Neuronal stem cell (in vitro differentiated cells): ENCODE measurements around the gene TIAM2.
A peak's percentile ranks its signal among the peaks of the same experiment; 100 is the strongest.

Experiments
- DNase-seq: peaks from one replicate; pipeline ENCODE4 v3.0.0-alpha.2; 2013; ENCODE audit warnings: low spot score
- H2AFZ ChIP-seq: one replicate; pipeline ENCODE4 v1.6.1; 2013; ENCODE audit warnings: mild to moderate bottlenecking, low read length, inconsistent platforms
- H2AK5ac ChIP-seq: 2 replicates; pipeline ENCODE4 v1.6.1; 2013; ENCODE audit warnings: low read depth, mild to moderate bottlenecking, inconsistent platforms, low read length, moderate library complexity, mixed read lengths
- H2BK120ac ChIP-seq: 2 replicates; pipeline ENCODE4 v1.6.1; 2013; ENCODE audit warnings: low read depth, mild to moderate bottlenecking, inconsistent platforms, low read length, moderate library complexity, mixed read lengths
- H2BK12ac ChIP-seq: one replicate; pipeline ENCODE4 v1.6.1; 2013; ENCODE audit warnings: low read length, inconsistent platforms
- H2BK15ac ChIP-seq: 2 replicates; pipeline ENCODE4 v1.6.1; 2013; ENCODE audit warnings: mild to moderate bottlenecking, low read length, inconsistent platforms, mixed read lengths
- H2BK5ac ChIP-seq: one replicate; pipeline ENCODE4 v1.6.1; 2013; ENCODE audit warnings: inconsistent platforms, mild to moderate bottlenecking, low read length, moderate library complexity
- H3K14ac ChIP-seq: one replicate; pipeline ENCODE4 v1.6.1; 2013; ENCODE audit warnings: low read length, inconsistent platforms
- H3K18ac ChIP-seq: 2 replicates; pipeline ENCODE4 v1.6.1; 2013; ENCODE audit warnings: low read length, inconsistent platforms
- H3K23ac ChIP-seq: 2 replicates; pipeline ENCODE4 v1.6.1; 2013; ENCODE audit warnings: low read depth, mild to moderate bottlenecking, mixed read lengths, low read length, inconsistent platforms; ENCODE audit not compliant: poor library complexity
- H3K27ac ChIP-seq: replicated peaks from 3 replicates; pipeline ENCODE4 v1.5.1; 2013; ENCODE audit warnings: low read length, inconsistent platforms
- H3K27me3 ChIP-seq, 3 experiments: 2 replicates each; pipeline ENCODE4 v1.6.1; 2013; ENCODE audit warnings: low read length in 3 of 3, mild to moderate bottlenecking in 2 of 3, inconsistent platforms in 1 of 3, low read depth in 1 of 3, mixed read lengths in 1 of 3, moderate library complexity in 1 of 3; ENCODE audit not compliant: control insufficient read depth in 3 of 3, insufficient read depth in 3 of 3
- H3K36me3 ChIP-seq, 2 donors: replicated peaks in 1 of 2; 2 replicates each; pipeline ENCODE4 v1.6.1; 2013; ENCODE audit warnings: low read length in 2 of 2; ENCODE audit not compliant: control insufficient read depth in 2 of 2, insufficient read depth in 2 of 2
- H3K4ac ChIP-seq: 2 replicates; pipeline ENCODE4 v1.6.1; 2013; ENCODE audit warnings: inconsistent platforms, mild to moderate bottlenecking, low read length, moderate library complexity
- H3K4me1 ChIP-seq, 2 donors: 1 replicate in 1 of 2; 2 replicates in 1 of 2; pipeline ENCODE4 v1.6.1; 2013; ENCODE audit warnings: low read length in 2 of 2, low read depth in 1 of 2; ENCODE audit not compliant: control insufficient read depth in 2 of 2, insufficient read depth in 1 of 2
- H3K4me2 ChIP-seq: one replicate; pipeline ENCODE4 v1.6.1; 2013; ENCODE audit warnings: mild to moderate bottlenecking, low read length, inconsistent platforms; ENCODE audit not compliant: insufficient read depth, poor library complexity, severe bottlenecking
- H3K4me3 ChIP-seq, 2 donors: 2 replicates each; pipeline ENCODE4 v1.5.1; 2013; ENCODE audit warnings: low read length in 2 of 2, mild to moderate bottlenecking in 2 of 2, inconsistent platforms in 1 of 2, moderate library complexity in 1 of 2
- H3K79me1 ChIP-seq: one replicate; pipeline ENCODE4 v1.6.1; 2013; ENCODE audit warnings: low read depth, mild to moderate bottlenecking, inconsistent platforms, low read length, moderate library complexity
- H3K9ac ChIP-seq: one replicate; pipeline ENCODE4 v1.6.1; 2013; ENCODE audit warnings: mild to moderate bottlenecking, low read depth, low read length, inconsistent platforms; ENCODE audit not compliant: poor library complexity
- H3K9me3 ChIP-seq, 2 donors: replicated peaks in 1 of 2; 2 replicates each; pipeline versions ENCODE3 to v1.6.1; 2013; ENCODE audit warnings: low read length in 2 of 2, mild to moderate bottlenecking in 2 of 2, inconsistent platforms in 1 of 2, low read depth in 1 of 2, mixed read lengths in 1 of 2, moderate library complexity in 1 of 2; ENCODE audit not compliant: control insufficient read depth in 2 of 2, insufficient read depth in 1 of 2
- H4K8ac ChIP-seq: one replicate; pipeline ENCODE4 v1.6.1; 2013; ENCODE audit warnings: low read depth, mild to moderate bottlenecking, inconsistent platforms, low read length, moderate library complexity
- H4K91ac ChIP-seq: one replicate; pipeline ENCODE4 v1.6.1; 2013; ENCODE audit warnings: low read length, low read depth, mild to moderate bottlenecking, inconsistent platforms; ENCODE audit not compliant: poor library complexity
- WGBS, 2 donors: extraction: QIAGEN DNeasy Blood & Tissue Kit; methylation state at CpG; one replicate each; pipeline ENCODE4 v1.1.7; 2013; ENCODE audit warnings: missing lambda C conversion rate in 2 of 2, mixed read lengths in 1 of 2; ENCODE audit not compliant: insufficient read length in 2 of 2, insufficient replicate concordance in 1 of 2; ENCODE audit errors: extremely low coverage in 2 of 2; 5-methylcytosine and 5-hydroxymethylcytosine counted together

The TIAM2 gene

DNA sequence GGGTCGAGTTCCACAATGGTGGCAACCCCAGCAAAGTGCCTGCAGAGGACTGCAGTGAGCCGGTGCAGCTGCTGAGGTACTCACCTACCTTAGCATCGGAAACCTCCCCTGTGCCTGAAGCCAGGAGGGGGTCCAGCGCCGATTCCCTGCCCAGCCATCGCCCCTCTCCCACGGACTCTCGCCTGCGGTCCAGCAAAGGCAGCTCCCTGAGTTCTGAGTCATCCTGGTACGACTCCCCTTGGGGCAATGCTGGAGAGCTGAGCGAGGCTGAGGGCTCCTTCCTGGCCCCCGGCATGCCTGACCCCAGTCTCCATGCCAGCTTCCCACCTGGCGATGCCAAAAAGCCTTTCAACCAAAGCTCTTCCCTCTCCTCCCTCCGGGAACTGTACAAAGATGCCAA lies 134.6 kb downstream of the TIAM2 start:
- Histone ChIP-seq H3K9me3 (no peaks in the 10 kb centered on the region), H2AFZ (no peak overlapping the region), H2BK5ac (peak overlapping the region; percentile 3), H2BK120ac (no peak overlapping the region), H2BK12ac (no peak overlapping the region), H3K4ac (no peak overlapping the region), H3K4me2 (no peak overlapping the region), H4K91ac (no peak overlapping the region), H3K79me1 (no peaks in the 10 kb centered on the region), H3K4me1 (peaks cover 5 to 6% of the 10 kb centered on the region in 2 donors), H3K4me3 (no peak overlapping the region), H3K23ac (no peak overlapping the region), H3K9ac (no peak overlapping the region), H2BK15ac (no peak overlapping the region), H2AK5ac (no peak overlapping the region), H3K27ac (no peak overlapping the region), H3K18ac (peak overlapping the region; percentile 35), H3K14ac (no peak overlapping the region), H3K36me3 (peaks cover 3 to 92% of the 10 kb centered on the region in 2 donors), H4K8ac (no peak overlapping the region), H3K27me3 (no peaks in the 10 kb centered on the region)
- no CpG with 5 or more reads among the region's 14 CpGs for WGBS, 2 donors
- DNase-seq = no peak

DNA sequence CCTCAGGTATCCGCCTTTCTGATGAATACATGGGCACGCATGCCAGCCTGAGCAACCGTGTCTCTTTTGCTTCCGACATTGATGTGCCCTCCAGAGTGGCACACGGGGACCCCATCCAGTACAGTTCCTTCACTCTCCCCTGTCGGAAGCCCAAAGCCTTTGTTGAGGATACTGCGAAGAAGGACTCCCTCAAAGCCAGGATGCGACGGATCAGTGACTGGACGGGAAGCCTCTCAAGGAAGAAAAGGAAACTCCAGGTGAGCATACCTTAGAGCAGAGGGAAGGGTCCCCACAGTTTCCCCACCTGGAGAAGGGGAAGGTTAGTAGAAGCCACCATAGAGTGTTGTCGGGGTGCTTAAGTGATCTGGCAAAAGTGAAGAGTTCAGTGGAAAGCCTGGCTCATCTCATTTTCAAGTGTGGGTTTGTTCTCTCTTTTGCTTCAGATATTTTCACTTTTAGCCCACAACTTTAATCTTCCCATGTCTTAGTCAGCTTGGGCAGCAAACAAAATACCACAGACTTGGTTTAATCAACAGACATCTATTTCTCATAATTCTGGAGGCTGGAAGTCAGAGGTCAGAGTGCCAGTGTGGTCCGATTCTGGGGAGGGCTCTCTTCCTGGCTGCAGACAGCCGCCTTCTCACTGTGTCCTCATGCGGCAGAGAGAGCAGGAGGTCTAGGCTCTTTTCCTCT lies 135.2 kb downstream of the TIAM2 start:
- H2BK120ac ChIP-seq = no peak overlapping the region
- H3K4me2 ChIP-seq = no peak overlapping the region
- H3K27me3 ChIP-seq = no peaks in the 10 kb centered on the region
- H3K4me3 ChIP-seq = peak overlapping the region in 1 of 2 donors; percentile 17
- H2AK5ac ChIP-seq = no peak overlapping the region
- H3K36me3 ChIP-seq = peaks cover 3 to 94% of the 10 kb centered on the region in 2 donors
- no peak overlapping the region for H4K8ac ChIP-seq
- H3K79me1 ChIP-seq = no peaks in the 10 kb centered on the region
- no CpG with 5 or more reads among the region's 14 CpGs for WGBS, 2 donors
- H2BK5ac ChIP-seq = no peak overlapping the region
- H3K4ac ChIP-seq = no peak overlapping the region
- no peak overlapping the region for H3K14ac ChIP-seq
- no peak overlapping the region for H2AFZ ChIP-seq
- H4K91ac ChIP-seq = no peak overlapping the region
- H3K9me3 ChIP-seq = no peaks in the 10 kb centered on the region
- H2BK12ac ChIP-seq = no peak overlapping the region
- H2BK15ac ChIP-seq = no peak overlapping the region
- H3K23ac ChIP-seq = no peak overlapping the region
- DNase-seq = no peak
- peaks cover 5 to 6% of the 10 kb centered on the region in 2 donors for H3K4me1 ChIP-seq
- H3K9ac ChIP-seq = no peak overlapping the region
- H3K27ac ChIP-seq = no peak overlapping the region
- H3K18ac ChIP-seq = no peak overlapping the region

GRCh38 chr6:155132617-155133016 lies 137.5 kb downstream of the TIAM2 start:
- H2BK15ac ChIP-seq = no peak overlapping the region
- no peaks in the 10 kb centered on the region for H3K9me3 ChIP-seq
- no peak overlapping the region for H2AK5ac ChIP-seq
- no peak overlapping the region for H3K18ac ChIP-seq
- peaks cover 3 to 90% of the 10 kb centered on the region in 2 donors for H3K36me3 ChIP-seq
- H3K27me3 ChIP-seq = no peaks in the 10 kb centered on the region
- H3K4me2 ChIP-seq = no peak overlapping the region
- no peak overlapping the region for H2BK12ac ChIP-seq
- H4K8ac ChIP-seq = no peak overlapping the region
- H3K79me1 ChIP-seq = no peaks in the 10 kb centered on the region
- H3K23ac ChIP-seq = no peak overlapping the region
- peak overlapping the region in 1 of 2 donors; percentile 46 for H3K4me3 ChIP-seq
- WGBS, 2 donors = no CpG with 5 or more reads among the region's 9 CpGs
- no peaks in the 10 kb centered on the region for H3K4me1 ChIP-seq
- H3K27ac ChIP-seq = no peak overlapping the region
- H3K14ac ChIP-seq = no peak overlapping the region
- H3K4ac ChIP-seq = no peak overlapping the region
- no peak overlapping the region for H3K9ac ChIP-seq
- H4K91ac ChIP-seq = no peak overlapping the region
- DNase-seq = no peak
- H2BK120ac ChIP-seq = no peak overlapping the region
- no peak overlapping the region for H2BK5ac ChIP-seq
- no peak overlapping the region for H2AFZ ChIP-seq

GRCh38 chr6:155141002-155141401 lies 145.9 kb downstream of the TIAM2 start:
- Histone ChIP-seq H3K4ac (no peak overlapping the region), H3K79me1 (no peaks in the 10 kb centered on the region), H3K9ac (no peak overlapping the region), H2BK15ac (no peak overlapping the region), H3K4me1 (peaks cover 8 to 10% of the 10 kb centered on the region in 2 donors), H2BK5ac (no peak overlapping the region), H2AK5ac (no peak overlapping the region), H3K18ac (no peak overlapping the region), H2BK12ac (no peak overlapping the region), H2AFZ (no peak overlapping the region), H3K9me3 (peaks cover 0 to 3% of the 10 kb centered on the region in 2 donors), H3K14ac (no peak overlapping the region), H2BK120ac (no peak overlapping the region), H4K91ac (no peak overlapping the region), H3K23ac (no peak overlapping the region), H3K36me3 (peaks cover 0 to 86% of the 10 kb centered on the region in 2 donors), H3K27me3 (no peaks in the 10 kb centered on the region), H3K27ac (no peak overlapping the region), H3K4me3 (no peak overlapping the region), H3K4me2 (no peak overlapping the region), H4K8ac (no peak overlapping the region)
- no CpG with 5 or more reads among the region's 1 CpG for WGBS, 2 donors
- DNase-seq = no peak
